ENCODE results near the gene PRRC2A.

Gene PRRC2A

DNA sequence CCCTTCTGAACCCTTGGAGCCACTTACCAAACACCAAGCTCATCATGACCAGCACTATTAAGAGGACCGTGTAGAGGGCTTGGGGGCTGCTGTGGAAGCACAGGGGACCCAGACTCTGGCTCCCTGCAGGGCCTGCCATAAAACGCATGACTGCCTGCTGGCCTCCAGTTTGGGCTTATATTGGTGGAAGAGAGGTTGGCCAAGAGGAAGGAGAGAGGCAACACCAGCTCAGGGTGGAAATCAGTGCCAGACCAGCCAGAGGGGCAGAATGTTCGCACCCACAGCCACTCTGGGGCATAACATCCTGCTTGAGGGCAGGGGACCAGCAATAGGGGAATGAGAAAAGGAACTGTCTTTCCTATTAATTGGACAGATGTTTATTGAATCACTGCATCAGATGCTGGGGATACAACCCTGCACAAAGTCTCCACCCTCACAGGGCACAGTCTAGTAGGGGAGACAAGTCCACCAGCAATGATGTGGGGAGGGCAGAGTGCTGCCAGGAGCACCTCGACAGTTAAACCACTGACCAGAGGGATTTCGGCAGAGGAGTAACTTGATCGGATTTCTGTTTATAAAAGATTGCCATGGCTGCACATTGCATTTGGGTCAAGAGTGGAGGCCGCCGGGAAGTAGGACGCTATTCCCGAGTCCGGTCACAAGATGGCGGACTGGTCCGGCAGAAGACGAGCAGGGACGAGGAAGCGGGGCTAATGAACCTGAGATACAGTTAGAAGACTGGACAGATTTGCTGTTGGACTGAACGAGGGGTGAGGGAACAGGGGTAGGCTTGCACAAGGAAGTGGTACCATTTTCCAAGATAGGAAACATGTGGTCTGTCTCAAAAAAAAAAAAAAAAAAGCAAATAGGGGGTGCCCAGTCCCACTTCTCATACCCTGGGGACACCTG is 60.0 kb downstream of the PRRC2A start, which contains the start of gene LY6G5C:
TSS of gene LY6G5C (minus strand) at position 842 of the 909 bp plus-strand sequence. CDS start at position 148, 694 bp downstream.
- 6 to 8% methylated on average over 15 to 16 of the region's 17 CpGs for WGBS, 2 experiments (ENCODE audit: insufficient coverage in 2 of 2)
- H3K4me3 ChIP-seq (ENCODE audit: extremely low read depth, insufficient read depth, low read length, poor library complexity, severe bottlenecking): peak within 1 kb of the TSS; percentile 35
- H3K27ac ChIP-seq (ENCODE audit: low read depth, low read length, severe bottlenecking): peak within 1 kb of the TSS; percentile 13
- peaks cover under 1% of the 10 kb centered on the region for H3K36me3 ChIP-seq (ENCODE audit: control insufficient read depth, insufficient read depth, low read length)
- no peaks in the 10 kb centered on the region for H3K9me3 ChIP-seq (ENCODE audit: control insufficient read depth, low read length)
- peaks cover 10% of the 10 kb centered on the region for H3K4me1 ChIP-seq (ENCODE audit: control insufficient read depth, insufficient read depth, low read length, poor library complexity, severe bottlenecking)

DNA sequence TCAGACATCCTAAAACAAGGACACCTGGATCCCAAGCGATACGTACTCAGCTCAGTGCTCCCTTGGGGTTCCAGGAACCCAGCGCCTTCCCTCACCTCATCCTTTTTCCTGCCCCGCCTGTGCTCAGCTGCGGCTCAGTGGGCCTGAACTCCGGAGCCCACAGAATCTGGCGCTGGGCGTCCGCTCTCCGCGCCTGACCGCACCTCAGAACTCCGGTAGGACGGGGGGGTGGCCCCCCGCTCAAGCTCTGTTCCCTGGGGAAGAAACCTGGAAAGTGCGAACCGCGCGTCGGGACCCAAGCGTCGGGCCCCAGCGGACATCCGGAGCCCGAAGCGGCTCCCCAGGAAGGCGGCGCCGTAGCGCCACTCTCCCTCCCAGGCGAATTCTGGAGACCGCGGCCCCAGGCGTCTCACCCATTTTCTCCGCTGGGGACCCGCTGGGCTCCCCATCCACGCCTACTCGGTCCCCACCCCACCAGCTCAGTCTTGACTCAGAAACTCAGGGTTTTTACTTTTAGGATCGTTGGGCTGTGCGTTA is 60.7 kb downstream of the PRRC2A start:
- 3 to 7% methylated on average over 28 to 32 of the region's 40 CpGs for WGBS, 2 experiments (ENCODE audit: insufficient coverage in 2 of 2)
- H3K36me3 ChIP-seq (ENCODE audit: control insufficient read depth, insufficient read depth, low read length): peaks cover 8% of the 10 kb centered on the region
- peak overlapping the region; percentile 13 for H3K27ac ChIP-seq (ENCODE audit: low read depth, low read length, severe bottlenecking)
- H3K4me3 ChIP-seq (ENCODE audit: extremely low read depth, insufficient read depth, low read length, poor library complexity, severe bottlenecking): peak overlapping the region; percentile 35
- H3K4me1 ChIP-seq (ENCODE audit: control insufficient read depth, insufficient read depth, low read length, poor library complexity, severe bottlenecking): peaks cover 10% of the 10 kb centered on the region
- H3K9me3 ChIP-seq (ENCODE audit: control insufficient read depth, low read length): no peaks in the 10 kb centered on the region

DNA sequence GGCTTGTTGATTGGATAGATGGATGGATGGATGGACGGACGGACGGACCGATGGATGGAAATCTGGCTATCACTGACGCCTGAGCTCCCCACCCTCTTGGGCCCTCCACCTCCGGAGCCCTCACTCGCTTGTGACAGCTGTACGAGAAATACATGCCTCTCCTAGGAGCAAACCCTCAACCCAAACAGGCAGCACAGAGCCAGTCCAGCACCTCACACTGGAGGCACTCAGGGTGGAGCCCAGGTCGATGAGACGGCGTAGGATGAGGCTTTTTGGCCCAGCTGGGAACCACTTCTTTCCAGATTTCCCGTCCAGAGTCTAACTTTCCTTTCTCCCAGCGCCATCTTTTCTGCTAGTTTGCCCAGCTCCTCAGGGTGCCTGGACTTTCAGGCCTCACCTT is 63.1 kb downstream of the PRRC2A start:
- Histone ChIP-seq H3K4me1 (ENCODE audit: control insufficient read depth, insufficient read depth, low read length, poor library complexity, severe bottlenecking) (peaks cover 10% of the 10 kb centered on the region), H3K36me3 (ENCODE audit: control insufficient read depth, insufficient read depth, low read length) (peaks cover 32% of the 10 kb centered on the region), H3K4me3 (ENCODE audit: extremely low read depth, insufficient read depth, low read length, poor library complexity, severe bottlenecking) (no peak overlapping the region), H3K27ac (ENCODE audit: low read depth, low read length, severe bottlenecking) (no peak overlapping the region), H3K9me3 (ENCODE audit: control insufficient read depth, low read length) (no peaks in the 10 kb centered on the region)
- 83 to 92% methylated on average over 8 to 12 of the region's 13 CpGs for WGBS, 2 experiments (ENCODE audit: insufficient coverage in 2 of 2)

DNA sequence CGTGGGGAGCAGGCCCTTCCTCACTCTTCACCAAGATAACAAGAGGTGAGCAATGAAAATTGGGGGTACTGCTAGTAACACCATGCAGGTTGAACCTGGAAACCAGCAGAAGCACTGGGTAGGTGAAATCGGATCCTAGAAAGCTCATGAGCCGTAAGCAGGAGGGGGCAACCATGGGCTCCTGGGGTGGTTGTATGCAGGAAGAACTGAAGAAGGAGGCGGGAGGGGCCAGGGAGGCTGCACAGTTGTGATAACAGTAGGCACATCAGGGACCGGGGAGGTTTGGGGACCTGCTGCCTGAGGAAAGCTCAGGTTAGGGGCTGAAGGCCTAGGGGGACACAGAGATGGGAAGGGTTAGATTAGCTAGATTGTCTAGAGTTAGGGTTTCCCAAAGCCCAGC is 66.0 kb downstream of the PRRC2A start:
- Histone ChIP-seq H3K4me3 (ENCODE audit: extremely low read depth, insufficient read depth, low read length, poor library complexity, severe bottlenecking) (no peak overlapping the region), H3K9me3 (ENCODE audit: control insufficient read depth, low read length) (no peaks in the 10 kb centered on the region), H3K27ac (ENCODE audit: low read depth, low read length, severe bottlenecking) (no peak overlapping the region), H3K36me3 (ENCODE audit: control insufficient read depth, insufficient read depth, low read length) (peaks cover 53% of the 10 kb centered on the region), H3K4me1 (ENCODE audit: control insufficient read depth, insufficient read depth, low read length, poor library complexity, severe bottlenecking) (peaks cover 11% of the 10 kb centered on the region)
- 90 to 95% methylated on average over 2 to 4 of the region's 5 CpGs for WGBS, 2 experiments (ENCODE audit: insufficient coverage in 2 of 2)

DNA sequence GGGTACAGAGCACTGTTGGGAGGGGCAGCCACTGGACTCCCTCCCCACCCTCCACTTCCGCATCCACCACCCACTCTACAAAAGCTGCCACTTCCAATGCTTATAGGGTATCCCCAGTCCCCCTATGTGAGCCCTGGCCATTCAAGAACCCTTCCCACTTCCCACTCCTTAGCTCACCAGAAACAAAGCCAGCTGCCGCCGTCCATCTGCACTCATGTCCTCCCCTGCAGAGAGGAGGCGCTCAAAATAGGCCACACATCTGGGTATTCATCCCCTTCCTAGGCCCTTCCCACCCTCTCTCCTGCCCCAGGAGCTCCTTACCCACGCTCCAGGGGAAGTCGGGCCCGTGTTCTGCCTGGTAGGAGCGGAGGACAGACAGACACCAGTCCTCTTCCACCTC is 66.8 kb downstream of the PRRC2A start:
- peaks cover 59% of the 10 kb centered on the region for H3K36me3 ChIP-seq (ENCODE audit: control insufficient read depth, insufficient read depth, low read length)
- no peak overlapping the region for H3K4me3 ChIP-seq (ENCODE audit: extremely low read depth, insufficient read depth, low read length, poor library complexity, severe bottlenecking)
- H3K9me3 ChIP-seq (ENCODE audit: control insufficient read depth, low read length): no peaks in the 10 kb centered on the region
- 83 to 93% methylated on average over 2 to 5 of the region's 8 CpGs for WGBS, 2 experiments (ENCODE audit: insufficient coverage in 2 of 2)
- no peak overlapping the region for H3K27ac ChIP-seq (ENCODE audit: low read depth, low read length, severe bottlenecking)
- H3K4me1 ChIP-seq (ENCODE audit: control insufficient read depth, insufficient read depth, low read length, poor library complexity, severe bottlenecking): peaks cover 11% of the 10 kb centered on the region
